ENCODE measurements around the gene RNASE8. TPM values are rescaled to one million over a fixed set of nuclear protein-coding genes. Genes with fewer than 3 reads are reported as not detected.

Gene RNASE8
- total RNA-seq, 2 donors from 2014 or later = not detected

- TF ChIP-seq CTCF (IDR thresholded peaks at IDR 0.05) = no peak
- Histone ChIP-seq H3K36me3 (peaks cover 6% of the 10 kb centered on the region), H3K27ac (peak overlapping the region in 1 of 2 donors; percentile 72), H3K27me3 (replicated peaks; ENCODE audit: insufficient read depth) (no peaks in the 10 kb centered on the region), H3K4me1 (ENCODE audit: control insufficient read depth in 1 of 2, low read depth in 2 of 2) (peaks cover 5 to 26% of the 10 kb centered on the region in 2 donors), H3K9me3 (no peaks in the 10 kb centered on the region), H3K4me3 (no peak overlapping the region)
- no peak for ATAC-seq (ENCODE audit: insufficient number of reproducible peaks, low FRiP score, low read depth)
- no peak for DNase-seq (ENCODE audit: low spot score)
Observed at GRCh38 chr14:21096438-21096837, 38.8 kb downstream of the RNASE8 start.

GRCh38 chr14:21096978-21097635 lies 39.5 kb downstream of the RNASE8 start:
- peak overlapping the region; percentile 72 to 75 for H3K27ac ChIP-seq
- no peak for TF ChIP-seq CTCF (IDR thresholded peaks at IDR 0.05)
- H3K36me3 ChIP-seq = peaks cover under 1% of the 10 kb centered on the region
- H3K27me3 ChIP-seq (replicated peaks; ENCODE audit: insufficient read depth) = no peaks in the 10 kb centered on the region
- DNase-seq (ENCODE audit: low spot score) (no peak), ATAC-seq (ENCODE audit: insufficient number of reproducible peaks, low FRiP score, low read depth) (no peak)
- no peaks in the 10 kb centered on the region for H3K9me3 ChIP-seq
- peaks cover 5 to 25% of the 10 kb centered on the region in 2 donors for H3K4me1 ChIP-seq (ENCODE audit: control insufficient read depth in 1 of 2, low read depth in 2 of 2)
- H3K4me3 ChIP-seq = peak overlapping the region; percentile 68

GRCh38 chr14:21097636-21098075 lies 40.0 kb downstream of the RNASE8 start:
- H3K4me1 ChIP-seq (ENCODE audit: control insufficient read depth in 1 of 2, low read depth in 2 of 2) = peaks cover 5 to 23% of the 10 kb centered on the region in 2 donors

GRCh38 chr14:21098076-21098891 lies 40.7 kb downstream of the RNASE8 start, which contains the start of gene ZNF219:
Gene ZNF219, minus strand, starts transcription at chr14:21098655. Its CDS starts 5,064 bp downstream, at chr14:21093591.
- H3K4me1 ChIP-seq (ENCODE audit: control insufficient read depth in 1 of 2, low read depth in 2 of 2) = peaks cover 5 to 30% of the 10 kb centered on the region in 2 donors
- no peaks in the 10 kb centered on the region for H3K9me3 ChIP-seq
- TF ChIP-seq CTCF (IDR thresholded peaks at IDR 0.05) = no peak

More at GRCh38 chr14:21097636-21098075, 40.0 kb downstream of the RNASE8 start:
- Histone ChIP-seq H3K9me3 (no peaks in the 10 kb centered on the region), H3K27ac (peak overlapping the region; percentile 72 to 75), H3K36me3 (no peaks in the 10 kb centered on the region), H3K4me3 (peak overlapping the region; percentile 68), H3K27me3 (replicated peaks; ENCODE audit: insufficient read depth) (no peaks in the 10 kb centered on the region)
- no peak for TF ChIP-seq CTCF (IDR thresholded peaks at IDR 0.05)
- DNase-seq (ENCODE audit: low spot score) (no peak), ATAC-seq (ENCODE audit: insufficient number of reproducible peaks, low FRiP score, low read depth) (no peak)

More at GRCh38 chr14:21098076-21098891, 40.7 kb downstream of the RNASE8 start, which contains the start of gene ZNF219:
- peak within 1 kb of the TSS; percentile 84 for H3K4me3 ChIP-seq
- H3K27ac ChIP-seq = peak within 1 kb of the TSS; percentile 80 to 81
- no peaks in the 10 kb centered on the region for H3K36me3 ChIP-seq
- no peaks in the 10 kb centered on the region for H3K27me3 ChIP-seq (replicated peaks; ENCODE audit: insufficient read depth)
- ATAC-seq (ENCODE audit: insufficient number of reproducible peaks, low FRiP score, low read depth) (no peak), DNase-seq (ENCODE audit: low spot score) (no peak)
